ENCODE results near the gene PRICKLE2.

- TF ChIP-seq POLR2A (IDR thresholded peaks at IDR 0.05), result no peak
- TF ChIP-seq CTCF (IDR thresholded peaks at IDR 0.05), result no peak
These were observed 63.7 kb downstream of the PRICKLE2 start for GRCh38 chr3:64161481-64161952.
